GM12878 (cell line): ENCODE measurements around the gene ZNF106. TPM values are rescaled to one million over a fixed set of nuclear protein-coding genes. Genes with fewer than 3 reads are reported as not detected.

Experiments used
- ATAC-seq: fragments of 200-7000 bp; cut with Tn5 transposase; 3 replicates; pipeline ENCODE4 v1.9.1; 2020; ENCODE audit warnings: mild to moderate bottlenecking, moderate library complexity
- BruUV-seq: library from RNA; stranded (reverse); fragments of 400-500 nt; replicated peaks from 2 replicates; lab custom pipeline; 2021; lab: Mats Ljungman, UMichigan
- CTCF ChIA-PET: fragments of 300-600 bp; sonication (Branson Sonifier 250); formaldehyde crosslinking; extraction: SDS; loops from one replicate; lab custom pipeline; 2021; ENCODE audit warnings: inconsistent platforms; lab: Yijun Ruan, JAX
- POLR2A ChIA-PET: fragments of 350-600 bp; formaldehyde crosslinking; extraction: SDS; loops from one replicate; lab custom pipeline; 2021; ENCODE audit warnings: inconsistent platforms; lab: Charles Lee
- RAD21 ChIA-PET: fragments of 300-600 bp; sonication (Branson Sonifier 250); formaldehyde crosslinking; loops from one replicate; lab custom pipeline; 2023; ENCODE audit warnings: antibody characterized with exemption; ENCODE audit not compliant: unreplicated experiment; lab: Charles Lee
- SMC1A ChIA-PET: fragments of 300-600 bp; sonication (Branson Sonifier 250); formaldehyde crosslinking; loops from one replicate; lab custom pipeline; 2023; ENCODE audit not compliant: unreplicated experiment, uncharacterized antibody; lab: Charles Lee
- DNase-seq: peaks from one replicate; pipeline ENCODE4 v3.0.0-alpha.2; 2011; ENCODE audit warnings: low read depth, low spot score
- FAIRE-seq: peaks from 3 replicates; lab custom pipeline; 2011; peaks lifted over from hg19 to GRCh38; lab: Jason Lieb, UNC
- H2AFZ ChIP-seq: 2 replicates; pipeline ENCODE4 v1.6.0; 2011; ENCODE audit warnings: low read depth, low read length, control low read depth; ENCODE audit not compliant: control insufficient read depth
- H3K27ac ChIP-seq: 2 replicates; pipeline ENCODE4 v1.5.1; 2011; ENCODE audit warnings: control low read depth; ENCODE audit not compliant: control insufficient read depth, insufficient read depth
- H3K27me3 ChIP-seq, 2 experiments: replicated peaks in 1 of 2; 2 replicates each; pipeline versions ENCODE4 v1.6.0 to v1.6.1; 2011; ENCODE audit warnings: low read length in 1 of 2; ENCODE audit not compliant: control insufficient read depth in 2 of 2, insufficient read depth in 2 of 2
- H3K36me3 ChIP-seq, 2 experiments: 2 replicates each; pipeline ENCODE4 v1.5.1; 2011; ENCODE audit warnings: low read length in 1 of 2; ENCODE audit not compliant: control insufficient read depth in 2 of 2, insufficient read depth in 2 of 2
- H3K4me1 ChIP-seq: 2 replicates; pipeline ENCODE4 v1.6.1; 2011; ENCODE audit warnings: mild to moderate bottlenecking, low read length, moderate library complexity, mixed read lengths; ENCODE audit not compliant: control insufficient read depth, insufficient read depth
- H3K4me2 ChIP-seq: 2 replicates; pipeline ENCODE4 v1.6.0; 2011; ENCODE audit warnings: control low read depth; ENCODE audit not compliant: control insufficient read depth, insufficient read depth
- H3K4me3 ChIP-seq: fragments of 200-600 bp; sonication (generic); 2 replicates; pipeline ENCODE4 v1.5.1; 2016
- H3K79me2 ChIP-seq: 2 replicates; pipeline ENCODE4 v1.6.0; 2011; ENCODE audit warnings: low read length; ENCODE audit not compliant: control insufficient read depth, insufficient read depth
- H3K9ac ChIP-seq: 2 replicates; pipeline ENCODE4 v1.8.0; 2011; ENCODE audit warnings: low read length, control low read depth, mixed read lengths; ENCODE audit not compliant: control insufficient read depth, insufficient read depth
- H3K9me3 ChIP-seq: replicated peaks from 3 replicates; pipeline ENCODE4 v1.5.1; 2011; ENCODE audit warnings: mild to moderate bottlenecking, low read length; ENCODE audit not compliant: control insufficient read depth, insufficient read depth
- H4K20me1 ChIP-seq: 2 replicates; pipeline ENCODE4 v1.6.0; 2011; ENCODE audit not compliant: control insufficient read depth, insufficient read depth
- CTCF ChIP-seq, 3 experiments: IDR thresholded peaks in 2 of 3; conservative IDR thresholded peaks in 1 of 3; 2 replicates each; pipeline ENCODE4 v1.5.1; 2011; ENCODE audit warnings: low read depth in 3 of 3, low read length in 3 of 3, mild to moderate bottlenecking in 3 of 3, control low read depth in 2 of 3, moderate library complexity in 2 of 3, inconsistent platforms in 1 of 3, mixed read lengths in 1 of 3; ENCODE audit not compliant: control insufficient read depth in 2 of 3, insufficient read depth in 1 of 3; ENCODE audit errors: extremely low read depth in 1 of 3
- ESRRA ChIP-seq: IDR thresholded peaks from 2 replicates; pipeline ENCODE4 v1.6.1; 2012; ENCODE audit warnings: mild to moderate bottlenecking, low read length, improper control_type of control experiment
- FOS ChIP-seq: IDR thresholded peaks from 3 replicates; pipeline ENCODE4 v1.6.1; 2011; ENCODE audit warnings: borderline replicate concordance; ENCODE audit not compliant: insufficient read length; ENCODE audit errors: extremely low read depth
- KAT2A ChIP-seq: conservative IDR thresholded peaks from 2 replicates; pipeline ENCODE4 v1.6.1; 2011; ENCODE audit warnings: low read depth, low read length; ENCODE audit not compliant: control insufficient read depth
- KDM1A ChIP-seq: fragments of 200-600 bp; sonication (generic); IDR thresholded peaks from 2 replicates; pipeline ENCODE4 v1.6.1; 2016; ENCODE audit warnings: borderline replicate concordance
- NKRF ChIP-seq: fragments of 450-650 bp; conservative IDR thresholded peaks from 2 replicates; pipeline ENCODE4 v1.6.1; 2017; ENCODE audit warnings: mild to moderate bottlenecking, moderate library complexity
- POLR2A ChIP-seq: IDR thresholded peaks from 2 replicates; pipeline ENCODE4 v1.6.1; 2011; ENCODE audit warnings: low read depth, mild to moderate bottlenecking, low read length
- RAD51 ChIP-seq: fragments of 450-650 bp; IDR thresholded peaks from 2 replicates; pipeline ENCODE4 v1.6.1; 2016; ENCODE audit warnings: moderate library complexity, mild to moderate bottlenecking, inconsistent platforms
- SMARCA5 ChIP-seq: fragments of 450-650 bp; IDR thresholded peaks from 2 replicates; pipeline ENCODE4 v1.6.1; 2017; ENCODE audit warnings: mild to moderate bottlenecking
- SP1 ChIP-seq: IDR thresholded peaks from one replicate; pipeline ENCODE4 v1.6.1; 2011; ENCODE audit warnings: low read depth, low read length
- YBX1 ChIP-seq: fragments of 450-650 bp; IDR thresholded peaks from 2 replicates; pipeline ENCODE4 v1.6.1; 2016; ENCODE audit warnings: antibody characterized with exemption
- ZNF687 ChIP-seq: fragments of 450-650 bp; IDR thresholded peaks from 2 replicates; pipeline ENCODE4 v1.6.1; 2017; ENCODE audit warnings: mild to moderate bottlenecking, moderate library complexity
- WGBS: methylation state at CpG from one replicate; pipeline ENCODE4 v1.1.6; 2016; ENCODE audit warnings: low lambda C conversion rate; ENCODE audit not compliant: insufficient replicate concordance, insufficient coverage; ENCODE audit errors: missing lambda C conversion rate; 5-methylcytosine and 5-hydroxymethylcytosine counted together
- in situ Hi-C: fragments of 300-500 bp; cut with MboI; formaldehyde crosslinking; loops from 9 replicates; pipeline ENCODE4 v1.14.3; 2018; ENCODE audit warnings: mixed read lengths
- intact Hi-C: fragments of 100-400 bp; cut with micrococcal nuclease; formaldehyde crosslinking; loops from one replicate; pipeline ENCODE4 v1.14.2; 2022; ENCODE audit not compliant: unreplicated experiment
- polyA plus RNA-seq, 11 experiments: library from polyadenylated mRNA; depleted of rRNA in 4 of 11; unstranded in 6 of 11; stranded (reverse) in 5 of 11; fragments of >200 nt; fragmentation: Nextera tagmentation in 4 of 11; fragmentation: Illumina TruSeq in 1 of 11; extraction: Ambion mirVana in 4 of 11; extraction: Trizol in 1 of 11; gene quantifications; 1 replicate in 1 of 11; 2 replicates in 10 of 11; pipeline versions ENCODE4 v1.2.1 to v1.2.3, GENCODE V29; 2011 to 2016; ENCODE audit warnings: inconsistent platforms in 2 of 11, missing spikeins in 2 of 11, low read depth in 1 of 11
- total RNA-seq, 4 experiments: library from RNA; depleted of rRNA in 3 of 4; stranded (reverse); fragments of >200 nt in 3 of 4; fragmentation: Illumina TruSeq in 1 of 4; extraction: Trizol in 1 of 4; gene quantifications; 2 replicates each; pipeline versions ENCODE4 v1.2.1 to v1.2.3, GENCODE V29; 2013 to 2021

ZNF106 gene
- total and polyA plus RNA-seq, 10 of the 15 experiments (the other 5 are each of a cell fraction or from before 2014, with no cell fraction given) = 10.7 to 45.3 (median 32.5) TPM

- H3K4me1 ChIP-seq = no peaks in the 10 kb centered on the region
- H3K79me2 ChIP-seq = no peaks in the 10 kb centered on the region
- no peaks in the 10 kb centered on the region for H4K20me1 ChIP-seq
- no peak overlapping the region for H2AFZ ChIP-seq
- RAD21 ChIA-PET = no interaction called here
- H3K4me2 ChIP-seq = no peak overlapping the region
- CTCF ChIA-PET = interaction anchor here (1.2 to 2.3 kb wide), 2 partner anchors 11 kb away, joined by 5 to 9 read pairs; no protein-coding TSS in a partner anchor
- DNase-seq (no peak), ATAC-seq (no peak), FAIRE-seq (no peak)
- no TSS peak for BruUV-seq
- no peaks in the 10 kb centered on the region for H3K36me3 ChIP-seq
- no peak for TF ChIP-seq FOS
- TF ChIP-seq SMARCA5 = no peak
- TF ChIP-seq YBX1 = no peak
- no peak for TF ChIP-seq NKRF
- no peak for TF ChIP-seq CTCF (IDR thresholded peaks at IDR 0.05 in 2 of 3, conservative IDR thresholded peaks at IDR 0.05 in 1 of 3; ENCODE audit: control insufficient read depth in 2 of 3, extremely low read depth in 1 of 3, insufficient read depth in 1 of 3, low read depth in 3 of 3, low read length in 3 of 3)
- TF ChIP-seq ZNF687 = no peak
- TF ChIP-seq KDM1A = no peak
- no peak for TF ChIP-seq KAT2A
- TF ChIP-seq ESRRA = no peak
- TF ChIP-seq RAD51 = no peak
- TF ChIP-seq SP1 = no peak
- TF ChIP-seq POLR2A = no peak
- H3K27ac ChIP-seq = no peak overlapping the region
- 92% methylated on average over 1 of the region's 1 CpG for WGBS
- H3K27me3 ChIP-seq = no peaks in the 10 kb centered on the region
- in situ Hi-C loops (no loop called here), intact Hi-C loops (no loop called here)
- H3K4me3 ChIP-seq = no peak overlapping the region
- H3K9me3 ChIP-seq = no peaks in the 10 kb centered on the region; the same call in 1 of the 3 replicates
- POLR2A ChIA-PET = interaction anchor here (0.6 to 0.9 kb wide), 3 partner anchors 112 to 833 kb away, joined by 3 to 4 read pairs (median 4); no protein-coding TSS in a partner anchor
- no peak overlapping the region for H3K9ac ChIP-seq
- SMC1A ChIA-PET = no interaction called here
Measured at GRCh38 chr15:42374810-42375209, 116.1 kb downstream of the ZNF106 start.
